Upper lobe of left lung (tissue), 4 donors: Measurements from ENCODE around the gene TLE1.

Source experiments
- EP300 ChIP-seq, 4 donors: sonication (generic); formaldehyde crosslinking; IDR thresholded peaks; one replicate each; pipeline ENCODE4 v1.5.1; 2017; ENCODE audit warnings: antibody characterized with exemption in 4 of 4, control low read depth in 2 of 4
- TF ChIP-seq, protein P1 (sequence below), 6 experiments: fragments of 450-650 bp in 4 of 6; fragments of 200-600 bp in 2 of 6; sonication (generic) in 2 of 6; IDR thresholded peaks; one replicate each; pipeline ENCODE4 v1.5.1; 2016 to 2019; ENCODE audit warnings: antibody characterized with exemption in 6 of 6

DNA sequence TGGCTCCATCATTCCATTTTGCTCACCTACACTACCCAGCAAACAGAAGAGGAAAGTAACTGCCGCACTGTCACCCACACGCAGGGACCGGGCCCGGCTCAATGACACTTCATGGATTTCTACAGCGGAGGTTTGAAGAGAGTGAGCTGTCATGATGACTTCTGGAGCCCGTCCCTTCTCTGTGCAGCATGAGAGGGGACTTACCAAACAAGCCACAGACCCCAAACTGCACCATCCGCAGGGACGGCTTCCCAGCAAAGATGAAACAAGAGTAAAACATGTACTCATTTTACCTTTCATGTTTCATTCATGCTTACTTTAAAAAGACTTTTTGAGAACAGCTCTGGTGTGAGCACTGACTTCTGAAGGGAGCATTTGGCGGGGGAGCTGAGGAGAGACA, 99.5 kb downstream of the TLE1 start:
- TF ChIP-seq, protein P1, sequence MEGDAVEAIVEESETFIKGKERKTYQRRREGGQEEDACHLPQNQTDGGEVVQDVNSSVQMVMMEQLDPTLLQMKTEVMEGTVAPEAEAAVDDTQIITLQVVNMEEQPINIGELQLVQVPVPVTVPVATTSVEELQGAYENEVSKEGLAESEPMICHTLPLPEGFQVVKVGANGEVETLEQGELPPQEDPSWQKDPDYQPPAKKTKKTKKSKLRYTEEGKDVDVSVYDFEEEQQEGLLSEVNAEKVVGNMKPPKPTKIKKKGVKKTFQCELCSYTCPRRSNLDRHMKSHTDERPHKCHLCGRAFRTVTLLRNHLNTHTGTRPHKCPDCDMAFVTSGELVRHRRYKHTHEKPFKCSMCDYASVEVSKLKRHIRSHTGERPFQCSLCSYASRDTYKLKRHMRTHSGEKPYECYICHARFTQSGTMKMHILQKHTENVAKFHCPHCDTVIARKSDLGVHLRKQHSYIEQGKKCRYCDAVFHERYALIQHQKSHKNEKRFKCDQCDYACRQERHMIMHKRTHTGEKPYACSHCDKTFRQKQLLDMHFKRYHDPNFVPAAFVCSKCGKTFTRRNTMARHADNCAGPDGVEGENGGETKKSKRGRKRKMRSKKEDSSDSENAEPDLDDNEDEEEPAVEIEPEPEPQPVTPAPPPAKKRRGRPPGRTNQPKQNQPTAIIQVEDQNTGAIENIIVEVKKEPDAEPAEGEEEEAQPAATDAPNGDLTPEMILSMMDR (IDR thresholded peaks at IDR 0.05) = no peak
- TF ChIP-seq EP300 (IDR thresholded peaks at IDR 0.05) = no peak
